Measurements from ENCODE around the gene MACROD2.

GRCh38 chr20:15767999-15768741, 1772.9 kb downstream of the MACROD2 start:
- TF ChIP-seq POLR2A (IDR thresholded peaks at IDR 0.05) (no peak), CTCF (IDR thresholded peaks at IDR 0.05) (no peak)
